Sigmoid colon (tissue), 7 donors: ENCODE results near the gene MYO1A. TPM values are rescaled to one million over a fixed set of nuclear protein-coding genes. Genes with fewer than 3 reads are reported as not detected.

Source experiments
- DNase-seq: peaks from one replicate; pipeline ENCODE4 v3.0.0-alpha.2; 2019
- H3K27ac ChIP-seq, 4 donors: fragments of 200-600 bp; sonication (generic); one replicate each; pipeline ENCODE4 v1.5.1; 2016 to 2019; ENCODE audit warnings: mild to moderate bottlenecking in 1 of 4
- H3K27me3 ChIP-seq, 3 donors: fragments of 200-600 bp; sonication (generic); one replicate each; pipeline ENCODE4 v1.5.1; 2019; ENCODE audit warnings: mild to moderate bottlenecking in 1 of 3
- H3K36me3 ChIP-seq, 4 donors: fragments of 200-600 bp; sonication (generic); one replicate each; pipeline ENCODE4 v1.5.1; 2016 to 2019
- H3K4me1 ChIP-seq, 4 donors: fragments of 200-600 bp; sonication (generic); one replicate each; pipeline ENCODE4 v1.5.1; 2017 to 2019
- H3K4me3 ChIP-seq, 4 donors: fragments of 200-600 bp; sonication (generic); one replicate each; pipeline ENCODE4 v1.5.1; 2017 to 2019; ENCODE audit warnings: mild to moderate bottlenecking in 2 of 4, moderate library complexity in 1 of 4
- H3K9me3 ChIP-seq, 4 donors: fragments of 200-600 bp in 3 of 4; sonication (generic) in 3 of 4; one replicate each; pipeline versions ENCODE4 v1.5.1 to v1.6.1; 2013 to 2019
- CTCF ChIP-seq, 4 experiments: fragments of 450-650 bp in 3 of 4; fragments of 200-600 bp in 1 of 4; IDR thresholded peaks; one replicate each; pipeline ENCODE4 v1.5.1; 2016 to 2019; ENCODE audit warnings: antibody characterized with exemption in 4 of 4, mild to moderate bottlenecking in 3 of 4, moderate library complexity in 2 of 4
- EP300 ChIP-seq, 4 donors: sonication (generic); formaldehyde crosslinking; IDR thresholded peaks; one replicate each; pipeline ENCODE4 v1.6.1; 2017; ENCODE audit warnings: antibody characterized with exemption in 4 of 4
- POLR2A ChIP-seq, 2 donors: fragments of 450-650 bp; IDR thresholded peaks; one replicate each; pipeline ENCODE4 v1.6.1; 2016; ENCODE audit warnings: antibody characterized with exemption in 2 of 2, mild to moderate bottlenecking in 2 of 2, moderate library complexity in 2 of 2
- POLR2AphosphoS5 ChIP-seq, 4 donors: sonication (generic); formaldehyde crosslinking; IDR thresholded peaks; one replicate each; pipeline ENCODE4 v1.6.1; 2017; ENCODE audit warnings: antibody characterized with exemption in 4 of 4
- WGBS, 2 donors: extraction: QIAGEN DNeasy Blood & Tissue Kit; methylation state at CpG; one replicate each; pipeline ENCODE4 v1.1.7; 2013; 5-methylcytosine and 5-hydroxymethylcytosine counted together
- intact Hi-C: fragments of 100-400 bp; cut with DNase I; formaldehyde crosslinking; loops from one replicate; pipeline ENCODE4 v1.15.1; 2023
- polyA plus RNA-seq, 3 donors: library from polyadenylated mRNA; stranded (reverse); fragments of 200-250 nt; gene quantifications; one replicate each; pipeline ENCODE4 v1.2.3, GENCODE V29; 2013
- total RNA-seq, 4 donors: library from RNA; depleted of rRNA; stranded (reverse); fragments of >200 nt; gene quantifications; one replicate each; pipeline ENCODE4 v1.1.0, GENCODE V29; 2016
- donor health status: healthy with polysubstance abuse.
- donor health status: Bipolar disorder and iron deficiency.
- donor health status: healthy.

Gene MYO1A
- total and polyA plus RNA-seq, 7 donors, result 0.71 to 112 (median 7.2) TPM

- no peaks in the 10 kb centered on the region for H3K27me3 ChIP-seq
- peaks cover 0 to 13% (median 5%) of the 10 kb centered on the region in 4 donors for H3K4me1 ChIP-seq
- DNase-seq, result no peak
- H3K4me3 ChIP-seq, result no peak overlapping the region
- intact Hi-C loops, result no loop called here
- H3K27ac ChIP-seq, result no peak overlapping the region
- TF ChIP-seq POLR2A (IDR thresholded peaks at IDR 0.05) (no peak), POLR2AphosphoS5 (IDR thresholded peaks at IDR 0.05) (no peak), EP300 (IDR thresholded peaks at IDR 0.05) (no peak), CTCF (IDR thresholded peaks at IDR 0.05) (no peak)
- peaks cover 2 to 46% (median 4%) of the 10 kb centered on the region in 4 donors for H3K36me3 ChIP-seq
- WGBS, 2 donors, result 80 to 82% methylated on average over 12 of the region's 12 CpGs
- no peaks in the 10 kb centered on the region for H3K9me3 ChIP-seq
These were observed 53.0 kb downstream of the MYO1A start for GRCh38 chr12:56996793-56997545.

- H3K4me1 ChIP-seq, result peaks cover 0 to 4% (median 0%) of the 10 kb centered on the region in 4 donors
- intact Hi-C loops, result no loop called here
- WGBS, 2 donors, result 94 to 96% methylated on average over 11 of the region's 11 CpGs
- no peak overlapping the region for H3K4me3 ChIP-seq
- TF ChIP-seq CTCF (IDR thresholded peaks at IDR 0.05) (no peak), EP300 (IDR thresholded peaks at IDR 0.05) (no peak), POLR2A (IDR thresholded peaks at IDR 0.05) (no peak), POLR2AphosphoS5 (IDR thresholded peaks at IDR 0.05) (no peak)
- H3K27me3 ChIP-seq, result no peaks in the 10 kb centered on the region
- H3K36me3 ChIP-seq, result peaks cover 0 to 37% (median 4%) of the 10 kb centered on the region in 4 donors
- no peaks in the 10 kb centered on the region for H3K9me3 ChIP-seq
- DNase-seq, result no peak
- no peak overlapping the region for H3K27ac ChIP-seq
These were observed 53.9 kb downstream of the MYO1A start for GRCh38 chr12:56995930-56996496.

GRCh38 chr12:56995201-56995929 lies 54.6 kb downstream of the MYO1A start:
- H3K27me3 ChIP-seq, result no peaks in the 10 kb centered on the region
- H3K4me3 ChIP-seq, result no peak overlapping the region
- no peak overlapping the region for H3K27ac ChIP-seq
- TF ChIP-seq CTCF (IDR thresholded peaks at IDR 0.05), result no peak
- TF ChIP-seq POLR2A (IDR thresholded peaks at IDR 0.05), result no peak
- TF ChIP-seq POLR2AphosphoS5 (IDR thresholded peaks at IDR 0.05), result no peak
- no peak for TF ChIP-seq EP300 (IDR thresholded peaks at IDR 0.05)
- no peak for DNase-seq
- H3K9me3 ChIP-seq, result no peaks in the 10 kb centered on the region
- H3K4me1 ChIP-seq, result no peaks in the 10 kb centered on the region
- whole genome bisulfite sequencing, 2 donors, result 96% methylated on average over 26 of the region's 26 CpGs
- intact Hi-C loops, result no loop called here
- peaks cover 0 to 30% (median 2%) of the 10 kb centered on the region in 4 donors for H3K36me3 ChIP-seq

- Histone ChIP-seq H3K9me3 (no peaks in the 10 kb centered on the region), H3K36me3 (peaks cover 0 to 19% (median 2%) of the 10 kb centered on the region in 4 donors), H3K27me3 (no peaks in the 10 kb centered on the region), H3K27ac (no peak overlapping the region), H3K4me3 (no peak overlapping the region), H3K4me1 (no peaks in the 10 kb centered on the region)
- intact Hi-C loops, result no loop called here
- TF ChIP-seq CTCF (IDR thresholded peaks at IDR 0.05), result no peak
- TF ChIP-seq POLR2AphosphoS5 (IDR thresholded peaks at IDR 0.05), result no peak
- TF ChIP-seq EP300 (IDR thresholded peaks at IDR 0.05), result no peak
- TF ChIP-seq POLR2A (IDR thresholded peaks at IDR 0.05), result no peak
- DNase-seq, result no peak
- WGBS, 2 donors, result 84 to 91% methylated on average over 10 of the region's 10 CpGs
These were observed 55.6 kb downstream of the MYO1A start for GRCh38 chr12:56994231-56994746.
